Stimulated activated CD4-positive, alpha-beta T cell treated with anti-CD3 and anti-CD28 coated beads, Interleukin-12 subunit alpha, Interleukin-12 subunit beta, amount 100 ng/mL, for 48 hours (primary cell): ENCODE data around the gene RBAK.
A peak's percentile ranks its signal among the peaks of the same experiment; 100 is the strongest.
"Not testable (repeated sequence)": the region's sequence is repeated elsewhere in the genome, so short reads cannot be mapped to it uniquely, and the experiment has no call there.

Experiments
- DNase-seq, 3 donors: peaks; one replicate each; pipeline ENCODE4 v3.0.0-alpha.2; 2020; ENCODE audit warnings: low read depth in 2 of 3, low spot score in 1 of 3

Gene RBAK

GRCh38 chr7:5045558-5046396 lies at the start of gene RBAK:
TSS of gene RBAK (plus strand) at chr7:5045860. CDS start at chr7:5048077, 2,217 bp downstream.
- DNase-seq: peak; percentile 70 to 88 (median 86)

- no peak for DNase-seq
Observed at GRCh38 chr7:4996696-4997222, 48.9 kb upstream of the RBAK start.

DNA sequence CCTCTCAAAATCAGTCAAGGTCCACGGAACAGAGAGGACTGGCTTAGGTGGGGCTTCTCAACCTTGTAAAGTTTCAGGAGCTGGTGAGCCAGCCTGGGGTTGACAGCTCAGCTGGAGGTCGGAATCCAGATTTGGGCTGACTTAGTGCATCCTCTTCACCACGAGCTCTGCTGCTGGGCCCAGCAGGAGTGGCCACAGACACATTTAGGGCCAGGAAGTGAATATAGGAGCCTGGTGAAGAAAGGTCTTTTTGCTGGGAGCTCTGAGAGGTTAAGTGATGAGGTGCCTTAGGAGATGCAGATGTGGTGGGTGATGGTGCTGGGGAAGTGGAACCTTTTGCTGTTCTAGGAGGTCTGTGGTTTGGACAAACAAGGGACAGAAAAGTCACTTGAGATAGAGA lies 47.4 kb upstream of the RBAK start:
- no peak for DNase-seq

DNA sequence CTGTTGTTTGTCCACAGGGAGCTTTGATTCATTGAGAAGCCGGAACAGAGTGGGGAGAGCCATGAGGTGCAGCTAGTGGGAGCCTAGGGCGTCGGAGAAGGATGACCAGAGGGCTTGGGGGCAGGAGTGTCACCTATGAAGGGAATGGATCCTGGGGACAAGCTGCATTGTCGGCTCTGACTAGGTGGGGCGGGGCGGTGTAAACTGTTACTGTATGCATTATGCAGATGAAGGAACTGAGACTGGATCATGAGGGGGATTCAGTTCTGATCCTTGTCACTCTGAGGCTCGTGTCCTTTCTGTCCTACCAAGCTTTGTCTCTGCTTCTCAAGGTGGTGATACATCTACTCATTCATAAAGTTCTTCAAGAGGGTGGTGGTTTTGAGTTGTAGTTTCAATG lies 46.8 kb upstream of the RBAK start:
- no peak for DNase-seq

- DNase-seq: no peak
Observed at GRCh38 chr7:4999369-4999950, 46.2 kb upstream of the RBAK start.

DNA sequence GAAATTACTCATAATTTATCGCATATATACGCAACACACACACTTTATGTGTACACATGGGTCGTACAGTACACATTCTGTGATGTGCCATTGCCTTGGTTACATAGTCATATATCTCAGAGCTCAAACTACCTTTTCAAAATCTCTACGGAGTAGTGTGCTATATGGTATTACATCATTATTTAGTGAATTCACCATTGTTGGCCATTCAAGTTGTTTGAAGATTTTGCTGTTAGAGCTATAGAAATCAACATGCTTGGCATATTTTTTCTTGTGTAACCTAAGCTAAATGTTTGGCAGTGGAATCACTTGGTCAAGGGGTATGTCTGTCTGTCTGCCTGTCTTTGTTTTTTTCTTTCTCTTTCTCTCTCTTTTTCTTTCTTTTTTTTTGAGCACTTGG lies 44.7 kb upstream of the RBAK start:
- DNase-seq: no peak

DNA sequence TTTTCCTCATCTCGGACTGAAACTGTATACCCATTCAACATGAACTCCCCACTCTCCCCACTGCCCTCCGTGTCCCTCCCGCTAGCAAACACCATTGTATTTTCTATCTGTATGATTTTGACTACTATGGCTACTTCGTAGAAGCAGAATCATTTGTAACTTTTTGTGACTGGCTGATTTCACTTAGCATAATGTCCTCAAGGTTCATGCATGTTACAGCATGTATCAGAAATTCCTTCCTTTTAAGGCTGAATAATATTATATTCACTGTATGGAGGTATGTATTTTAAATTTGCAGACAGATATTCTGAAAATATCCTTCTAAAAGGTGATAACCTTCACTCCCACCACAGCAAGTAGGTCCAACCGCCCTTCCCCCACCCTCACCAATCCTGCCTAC lies 43.7 kb upstream of the RBAK start:
- no peak for DNase-seq

GRCh38 chr7:5005066-5005465 lies 40.6 kb upstream of the RBAK start:
- DNase-seq: no peak

- no peak for DNase-seq
Observed at GRCh38 chr7:5012985-5013384, 32.7 kb upstream of the RBAK start.

DNA sequence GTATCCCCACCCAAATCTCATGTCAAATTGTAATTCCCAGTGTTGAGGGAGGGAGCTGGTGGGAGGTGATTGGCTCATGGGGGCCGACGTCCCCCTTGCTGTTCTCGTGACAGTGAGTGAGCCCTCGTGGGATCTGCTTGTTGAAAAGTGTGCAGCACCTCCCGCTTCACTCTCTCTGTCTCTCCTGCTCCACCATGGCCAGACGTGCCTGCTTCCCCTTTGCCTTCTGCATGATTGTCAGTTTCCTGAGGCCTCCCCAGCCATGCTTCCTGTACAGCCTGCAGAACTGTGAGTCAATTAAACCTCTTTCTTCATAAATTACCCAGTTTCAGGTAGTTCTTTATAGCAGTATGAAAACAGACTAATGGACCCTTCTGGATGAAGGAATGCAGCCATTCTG lies 29.7 kb upstream of the RBAK start:
- not testable (repeated sequence) for DNase-seq

DNA sequence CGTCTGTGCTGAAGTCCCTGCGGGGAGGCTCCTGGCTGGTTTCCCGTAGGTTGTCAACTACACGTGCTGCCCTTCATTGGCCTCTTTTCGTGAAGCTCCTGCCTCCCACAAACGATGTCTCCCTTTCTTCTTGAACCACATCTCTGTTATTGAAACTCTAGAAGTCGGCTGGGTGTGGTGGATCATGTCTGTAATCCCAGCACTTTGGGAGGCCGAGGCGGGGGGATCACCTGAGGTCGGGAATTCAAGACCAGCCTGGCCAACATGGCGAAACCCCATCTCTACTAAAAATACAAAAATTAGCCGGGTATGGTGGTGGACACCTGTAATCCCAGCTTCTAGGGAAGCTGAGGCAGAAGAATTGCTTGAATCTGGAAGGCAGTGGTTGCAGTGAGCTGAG lies 28.0 kb upstream of the RBAK start:
- not testable (repeated sequence) for DNase-seq

GRCh38 chr7:5020098-5020497 lies 25.6 kb upstream of the RBAK start:
- DNase-seq: no peak

DNA sequence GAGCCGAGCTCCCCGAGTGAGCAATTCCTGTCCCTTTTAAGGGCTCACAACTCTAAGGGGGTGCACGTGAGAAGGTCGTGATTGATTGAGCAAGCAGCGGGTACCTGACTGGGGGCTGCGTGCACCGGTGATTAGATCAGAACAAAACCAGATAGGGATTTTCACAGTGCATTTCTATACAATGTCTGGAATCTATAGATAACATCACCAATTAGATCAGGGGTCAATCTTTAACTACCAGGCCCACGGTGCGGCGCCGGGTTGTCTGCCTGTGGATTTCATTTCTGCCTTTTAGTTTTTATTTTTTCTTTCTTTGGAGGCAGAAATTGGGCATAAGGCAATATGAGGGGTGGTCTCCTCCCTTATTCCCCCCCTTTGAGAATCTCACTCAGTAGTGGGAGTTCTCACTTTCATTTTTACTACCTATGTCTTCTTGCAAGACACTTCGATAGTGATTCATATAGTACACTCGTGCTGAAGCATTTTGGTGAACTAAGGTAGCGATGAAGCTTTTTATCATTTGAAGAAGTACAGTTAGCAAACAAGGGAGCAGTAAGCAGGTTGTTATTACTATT lies 24.6 kb upstream of the RBAK start:
- not testable (repeated sequence) for DNase-seq

GRCh38 chr7:5023626-5024025 lies 22.0 kb upstream of the RBAK start:
- not testable (repeated sequence) for DNase-seq

- DNase-seq: not testable (repeated sequence)
Observed at GRCh38 chr7:5027796-5028410, 17.8 kb upstream of the RBAK start.

DNA sequence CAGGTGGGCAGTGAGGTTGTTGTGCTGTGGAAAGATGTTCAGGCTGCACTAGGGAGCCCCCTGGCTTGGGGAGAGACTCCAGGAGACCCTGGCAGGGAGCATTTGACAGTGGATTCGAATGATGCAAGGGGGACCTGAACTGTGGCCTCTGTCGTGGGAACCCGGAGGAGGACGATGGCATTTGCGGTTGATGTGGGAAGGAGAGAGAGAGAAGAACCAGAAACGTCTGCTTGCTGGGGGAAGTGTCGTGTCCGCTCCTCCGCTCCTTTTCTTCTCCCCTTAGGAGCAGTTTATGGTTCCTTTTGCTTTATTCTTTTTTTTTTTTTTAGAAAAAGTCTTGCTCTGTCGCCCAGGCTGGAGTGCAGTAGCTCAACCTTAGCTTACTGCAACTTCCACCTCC lies 12.5 kb upstream of the RBAK start:
- DNase-seq: not testable (repeated sequence)

DNA sequence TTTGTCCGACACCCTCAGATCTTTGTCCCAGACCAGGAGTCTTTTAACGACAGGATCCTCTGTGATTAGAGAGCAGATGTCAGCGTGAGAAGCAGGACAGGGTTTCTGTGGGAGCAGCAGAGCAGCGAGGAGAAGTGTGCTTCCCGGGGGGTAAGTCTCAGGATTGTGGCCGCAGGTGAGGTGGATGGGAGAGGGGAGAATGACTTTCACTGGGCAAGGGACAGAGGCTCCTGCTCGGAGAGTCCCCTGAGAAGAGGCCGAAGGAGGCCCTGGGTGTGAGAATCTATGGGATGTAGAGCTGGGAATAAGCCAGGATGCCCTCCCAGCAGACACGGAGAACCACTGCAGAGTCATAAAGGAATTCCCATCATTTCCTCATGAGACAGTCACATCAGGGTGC lies 10.4 kb upstream of the RBAK start:
- no peak for DNase-seq

- DNase-seq: no peak
Observed at GRCh38 chr7:5036446-5036845, 9.2 kb upstream of the RBAK start.

DNA sequence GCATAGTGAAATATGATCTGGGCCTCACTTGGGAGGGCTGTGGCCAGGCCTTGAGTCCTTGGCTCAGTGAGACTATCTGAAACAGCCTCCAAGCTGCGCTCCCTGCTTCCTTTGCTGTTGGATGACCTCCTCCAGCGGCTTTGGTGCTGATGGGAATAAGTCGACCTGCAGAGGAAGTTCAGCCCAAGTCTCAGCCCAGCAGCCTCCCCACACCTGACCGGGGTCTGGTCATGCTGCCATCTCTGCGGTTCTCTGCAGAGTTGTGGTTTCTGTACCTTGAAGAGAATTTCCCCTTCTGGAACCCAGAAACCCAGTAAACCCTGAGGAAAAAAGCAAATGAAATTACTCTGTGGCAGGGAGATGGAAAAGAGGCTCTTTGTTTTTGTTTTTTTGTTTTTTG lies 4.6 kb upstream of the RBAK start:
- no peak for DNase-seq

DNA sequence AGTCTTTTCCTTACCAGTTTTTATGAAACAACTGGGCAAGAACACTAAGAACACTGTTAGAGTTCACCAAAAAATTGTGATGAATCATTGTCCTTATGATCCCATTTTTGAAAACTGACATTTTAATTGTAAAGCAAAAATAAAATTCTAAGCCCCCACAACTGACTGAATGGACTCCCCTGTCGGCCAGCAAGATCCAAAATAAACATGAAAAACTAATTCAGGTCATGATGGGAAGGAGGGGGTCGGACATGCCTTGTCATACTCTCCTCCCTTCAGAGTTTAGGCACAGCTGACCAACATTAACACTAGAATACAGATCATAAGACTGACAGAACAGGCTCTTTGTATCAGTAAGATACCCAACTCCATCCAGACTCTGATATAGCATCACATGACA lies 2.0 kb upstream of the RBAK start:
- DNase-seq: no peak

DNA sequence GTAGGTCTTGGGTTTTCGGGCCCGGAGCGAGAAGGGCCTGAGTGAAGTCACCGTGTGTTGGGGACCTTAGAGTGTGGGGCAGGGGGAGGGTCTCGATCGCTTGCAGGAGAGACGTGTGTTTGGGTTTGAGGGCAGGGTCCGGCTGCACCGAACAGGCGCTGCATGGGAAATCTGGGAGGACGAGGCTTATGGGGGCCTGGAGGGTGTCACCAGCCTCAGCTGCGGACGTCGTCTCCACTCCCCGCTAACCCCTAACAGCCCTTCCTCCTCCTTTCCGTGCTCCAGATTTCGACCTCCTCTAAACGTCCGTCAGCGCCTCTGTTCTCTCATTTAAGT lies 705 bp downstream of the RBAK start:
- not testable (repeated sequence) for DNase-seq

GRCh38 chr7:5047127-5047526 lies 1.5 kb downstream of the RBAK start:
- DNase-seq: not testable (repeated sequence)
